Measurements from ENCODE around the gene NELL1.

The NELL1 gene

DNA sequence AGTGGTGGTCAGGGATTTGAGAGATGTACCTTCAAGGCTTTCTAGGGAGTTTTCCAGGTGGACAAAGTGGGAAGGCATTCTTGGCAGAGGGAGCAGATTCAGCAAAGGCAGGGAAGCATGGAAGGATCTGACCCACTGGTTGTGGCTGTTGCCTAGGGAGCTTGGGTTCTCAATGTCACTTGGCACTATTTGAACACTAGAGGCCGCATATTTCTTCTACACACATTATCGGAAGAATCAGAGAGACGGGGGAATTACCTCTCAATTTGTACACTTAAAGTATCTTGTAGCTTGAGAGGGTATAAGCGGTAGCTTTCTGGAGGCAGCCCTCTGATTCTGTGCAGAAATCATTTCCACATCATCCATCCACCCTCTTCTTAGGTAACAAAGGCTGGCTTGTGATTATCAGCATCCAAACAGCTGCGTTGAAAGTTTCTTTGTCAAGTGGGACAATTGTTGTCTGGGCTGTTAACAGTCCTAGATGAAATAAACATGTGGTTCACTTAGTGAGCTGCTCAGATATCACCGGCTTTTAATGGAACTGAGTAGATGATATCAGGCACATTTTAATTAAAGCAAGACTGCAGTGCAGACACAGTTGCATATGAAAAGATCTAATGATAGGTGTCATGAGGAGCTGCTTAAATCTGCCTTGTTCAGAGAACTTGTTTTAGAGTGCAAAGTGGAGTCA is 2.6 kb downstream of the NELL1 start:
- Histone ChIP-seq H3K4me3 (no peak overlapping the region), H3K4me1 (peaks cover 0 to 20% (median 11%) of the 10 kb centered on the region in 4 donors), H3K36me3 (no peaks in the 10 kb centered on the region), H3K9me3 (no peaks in the 10 kb centered on the region), H3K27me3 (peaks cover 0 to 56% of the 10 kb centered on the region in 2 donors), H3K27ac (no peak overlapping the region)
- intact Hi-C loops (cut with DNase I; ENCODE audit: low total_unique reads), result no loop called here
- TF ChIP-seq, protein P1, sequence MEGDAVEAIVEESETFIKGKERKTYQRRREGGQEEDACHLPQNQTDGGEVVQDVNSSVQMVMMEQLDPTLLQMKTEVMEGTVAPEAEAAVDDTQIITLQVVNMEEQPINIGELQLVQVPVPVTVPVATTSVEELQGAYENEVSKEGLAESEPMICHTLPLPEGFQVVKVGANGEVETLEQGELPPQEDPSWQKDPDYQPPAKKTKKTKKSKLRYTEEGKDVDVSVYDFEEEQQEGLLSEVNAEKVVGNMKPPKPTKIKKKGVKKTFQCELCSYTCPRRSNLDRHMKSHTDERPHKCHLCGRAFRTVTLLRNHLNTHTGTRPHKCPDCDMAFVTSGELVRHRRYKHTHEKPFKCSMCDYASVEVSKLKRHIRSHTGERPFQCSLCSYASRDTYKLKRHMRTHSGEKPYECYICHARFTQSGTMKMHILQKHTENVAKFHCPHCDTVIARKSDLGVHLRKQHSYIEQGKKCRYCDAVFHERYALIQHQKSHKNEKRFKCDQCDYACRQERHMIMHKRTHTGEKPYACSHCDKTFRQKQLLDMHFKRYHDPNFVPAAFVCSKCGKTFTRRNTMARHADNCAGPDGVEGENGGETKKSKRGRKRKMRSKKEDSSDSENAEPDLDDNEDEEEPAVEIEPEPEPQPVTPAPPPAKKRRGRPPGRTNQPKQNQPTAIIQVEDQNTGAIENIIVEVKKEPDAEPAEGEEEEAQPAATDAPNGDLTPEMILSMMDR (IDR thresholded peaks at IDR 0.05), result no peak
- no peak for DNase-seq

DNA sequence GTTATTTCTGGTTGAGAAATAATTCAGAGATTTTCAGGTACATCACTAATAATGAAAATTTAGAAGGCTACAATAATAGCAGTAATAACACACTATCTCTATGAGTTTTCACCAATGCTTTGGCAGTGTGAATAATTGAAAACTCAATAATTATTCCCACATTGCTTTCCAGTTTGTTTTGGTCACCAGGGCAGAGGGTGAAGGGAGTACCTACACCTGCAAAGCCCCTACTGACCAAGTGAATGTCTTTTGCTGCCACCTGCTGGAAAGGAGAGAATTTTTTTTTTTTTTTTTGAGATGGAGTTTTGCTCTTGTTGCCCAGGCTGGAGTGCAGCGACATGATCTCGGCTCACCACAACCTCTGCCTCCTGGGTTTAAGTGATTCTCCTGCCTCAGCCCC is 3.2 kb downstream of the NELL1 start:
- TF ChIP-seq, protein P1 (IDR thresholded peaks at IDR 0.05), result no peak
- no peak for DNase-seq
- H3K27me3 ChIP-seq, result peaks cover 0 to 56% of the 10 kb centered on the region in 2 donors
- intact Hi-C loops (cut with DNase I; ENCODE audit: low total_unique reads), result no loop called here
- H3K27ac ChIP-seq, result no peak overlapping the region
- no peak overlapping the region for H3K4me3 ChIP-seq
- no peaks in the 10 kb centered on the region for H3K36me3 ChIP-seq
- no peaks in the 10 kb centered on the region for H3K9me3 ChIP-seq
- peaks cover 0 to 20% (median 11%) of the 10 kb centered on the region in 4 donors for H3K4me1 ChIP-seq

DNA sequence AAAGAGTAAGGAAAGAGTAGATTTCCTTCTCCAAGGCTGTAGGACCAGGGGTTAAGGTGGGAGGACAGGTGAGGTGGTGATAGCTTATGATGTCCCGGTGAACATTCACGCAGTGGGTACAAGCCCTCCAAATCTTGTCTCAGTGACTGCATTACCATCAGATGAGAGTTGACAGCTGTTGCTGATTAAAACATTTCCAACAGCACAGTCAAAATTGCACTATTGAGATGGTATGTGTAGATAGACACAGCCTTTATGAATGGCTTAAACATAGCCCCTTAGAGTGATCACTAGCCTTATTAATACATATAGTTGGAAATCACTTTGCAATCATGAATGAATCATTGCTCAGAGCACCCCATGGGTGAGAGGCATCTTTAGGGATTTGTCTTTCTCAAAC is 7.3 kb downstream of the NELL1 start:
- DNase-seq, result no peak
- Histone ChIP-seq H3K27ac (no peak overlapping the region), H3K4me1 (no peaks in the 10 kb centered on the region), H3K27me3 (peaks cover 0 to 20% of the 10 kb centered on the region in 2 donors), H3K4me3 (no peak overlapping the region), H3K9me3 (no peaks in the 10 kb centered on the region), H3K36me3 (no peaks in the 10 kb centered on the region)
- intact Hi-C loops (cut with DNase I; ENCODE audit: low total_unique reads), result no loop called here
- TF ChIP-seq, protein P1 (IDR thresholded peaks at IDR 0.05), result no peak

DNA sequence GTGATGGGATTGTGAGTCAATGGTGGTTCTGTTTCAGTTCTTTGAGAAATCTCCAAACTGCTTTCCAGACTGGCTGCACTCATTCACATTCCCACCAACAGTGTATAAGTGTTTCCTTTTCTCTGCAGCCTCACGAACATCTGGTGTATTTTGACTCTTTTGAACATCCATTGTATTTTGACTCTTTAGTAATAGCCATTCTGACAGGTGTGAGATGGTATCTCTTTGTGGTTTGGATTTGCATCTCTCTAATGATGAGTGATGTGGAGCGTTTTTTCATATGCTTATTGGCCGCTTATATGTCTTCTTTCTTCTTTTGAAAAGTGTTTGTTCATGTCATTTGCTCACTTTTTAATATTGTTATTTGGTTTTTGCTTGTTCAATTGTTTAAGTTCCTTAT is 19.4 kb downstream of the NELL1 start:
- Histone ChIP-seq H3K4me3 (no peak overlapping the region), H3K27ac (no peak overlapping the region), H3K4me1 (no peaks in the 10 kb centered on the region), H3K27me3 (no peaks in the 10 kb centered on the region), H3K9me3 (no peaks in the 10 kb centered on the region), H3K36me3 (no peaks in the 10 kb centered on the region)
- TF ChIP-seq, protein P1 (IDR thresholded peaks at IDR 0.05), result no peak
- no peak for DNase-seq
- intact Hi-C loops (cut with DNase I; ENCODE audit: low total_unique reads), result no loop called here

DNA sequence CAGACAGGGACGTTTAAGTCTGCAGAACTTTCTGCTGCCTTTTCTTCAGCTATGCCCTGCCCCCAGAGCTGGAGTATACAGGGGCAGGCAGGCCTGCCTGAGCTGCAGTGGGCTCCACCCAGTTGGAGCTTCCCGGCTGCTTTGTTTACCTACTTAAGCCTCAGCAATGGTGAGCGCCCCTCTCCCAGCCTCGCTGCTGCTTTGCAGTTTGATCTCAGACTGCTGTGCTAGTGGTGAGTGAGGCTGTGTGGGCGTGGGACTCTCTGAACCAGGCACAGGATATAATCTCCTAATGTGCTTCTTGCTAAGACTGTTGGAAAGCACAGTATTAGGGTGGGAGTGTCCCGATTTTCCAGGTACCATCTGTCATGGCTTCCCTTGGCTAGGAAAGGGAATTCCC is 38.5 kb downstream of the NELL1 start:
- intact Hi-C loops (cut with DNase I; ENCODE audit: low total_unique reads), result no loop called here
- peaks cover 0 to 17% (median 5%) of the 10 kb centered on the region in 3 donors for H3K9me3 ChIP-seq
- H3K27me3 ChIP-seq, result no peaks in the 10 kb centered on the region
- H3K36me3 ChIP-seq, result no peaks in the 10 kb centered on the region
- no peaks in the 10 kb centered on the region for H3K4me1 ChIP-seq
- no peak overlapping the region for H3K4me3 ChIP-seq
- no peak overlapping the region for H3K27ac ChIP-seq
- TF ChIP-seq, protein P1 (IDR thresholded peaks at IDR 0.05), result no peak
- no peak for DNase-seq

All from tibial artery (tissue), 4 donors.